Endothelial cell of umbilical vein (primary cell): ENCODE data around the gene PRKX. TPM values are rescaled to one million over a fixed set of nuclear protein-coding genes. Genes with fewer than 3 reads are reported as not detected.

Experiments used
- BruUV-seq: library from RNA; stranded (reverse); fragments of 400-500 nt; replicated peaks from 2 replicates; lab custom pipeline; 2021; lab: Mats Ljungman, UMichigan
- CTCF ChIA-PET: fragments of 300-600, 350-600 bp; sonication (Branson Sonifier 250); formaldehyde crosslinking; loops from one replicate; lab custom pipeline; 2021; ENCODE audit warnings: antibody characterized with exemption, inconsistent platforms; lab: Charles Lee
- POLR2A ChIA-PET: fragments of 300-600, 350-600 bp; sonication (Branson Sonifier 250); formaldehyde crosslinking; loops from one replicate; lab custom pipeline; 2021; ENCODE audit warnings: antibody characterized with exemption, inconsistent platforms; lab: Charles Lee
- DNase-seq: peaks from one replicate; pipeline ENCODE4 v3.0.0-alpha.2; 2011; ENCODE audit warnings: low read depth, low spot score
- FAIRE-seq: peaks from 2 replicates; lab custom pipeline; 2011; peaks lifted over from hg19 to GRCh38; lab: Jason Lieb, UNC
- H2AFZ ChIP-seq: 2 replicates; pipeline ENCODE4 v1.6.0; 2012; ENCODE audit warnings: low read depth, low read length, control low read depth, inconsistent platforms
- H3K27ac ChIP-seq: 2 replicates; pipeline ENCODE4 v1.5.1; 2011; ENCODE audit warnings: low read depth, mild to moderate bottlenecking, control low read depth, low read length, moderate library complexity; ENCODE audit not compliant: insufficient read depth
- H3K27me3 ChIP-seq, 2 experiments: 2 replicates each; pipeline versions ENCODE4 v1.6.0 to v1.6.1; 2011; ENCODE audit warnings: low read length in 2 of 2, mixed read lengths in 1 of 2; ENCODE audit not compliant: control insufficient read depth in 2 of 2, insufficient read depth in 2 of 2
- H3K36me3 ChIP-seq, 2 experiments: 2 replicates in 1 of 2; 3 replicates in 1 of 2; pipeline ENCODE4 v1.5.1; 2011; ENCODE audit warnings: low read length in 2 of 2, mild to moderate bottlenecking in 1 of 2, moderate library complexity in 1 of 2; ENCODE audit not compliant: control insufficient read depth in 2 of 2, insufficient read depth in 2 of 2; ENCODE audit errors: extremely low read depth in 1 of 2
- H3K4me1 ChIP-seq: 3 replicates; pipeline ENCODE4 v1.5.1; 2011; ENCODE audit warnings: mild to moderate bottlenecking, low read length; ENCODE audit not compliant: control insufficient read depth, insufficient read depth; ENCODE audit errors: extremely low read depth
- H3K4me2 ChIP-seq: 2 replicates; pipeline ENCODE4 v1.6.1; 2011; ENCODE audit warnings: low read length, control low read depth, mixed read lengths; ENCODE audit not compliant: insufficient read depth
- H3K4me3 ChIP-seq, 3 experiments: fragments of 200-600 bp in 1 of 3; sonication (generic), shearing (Covaris generic) in 1 of 3; replicated peaks in 1 of 3; 2 replicates each; pipeline ENCODE4 v1.5.1; 2011 to 2016; ENCODE audit warnings: control low read depth in 3 of 3, low read length in 3 of 3, mild to moderate bottlenecking in 2 of 3, inconsistent platforms in 1 of 3, low read depth in 1 of 3, moderate library complexity in 1 of 3; ENCODE audit not compliant: insufficient read depth in 1 of 3
- H3K79me2 ChIP-seq: 2 replicates; pipeline ENCODE4 v1.6.0; 2012; ENCODE audit warnings: low read length, inconsistent platforms; ENCODE audit not compliant: control insufficient read depth, insufficient read depth
- H3K9ac ChIP-seq: replicated peaks from 2 replicates; pipeline ENCODE3; 2011; ENCODE audit warnings: low read length, control low read depth; ENCODE audit not compliant: insufficient read depth; ENCODE audit errors: extremely low read depth
- H3K9me1 ChIP-seq: replicated peaks from 3 replicates; pipeline ENCODE4 v1.6.0; 2011; ENCODE audit warnings: mild to moderate bottlenecking, low read length; ENCODE audit not compliant: control insufficient read depth, insufficient read depth; ENCODE audit errors: extremely low read depth
- H3K9me3 ChIP-seq: replicated peaks from 2 replicates; pipeline ENCODE4 v1.5.1; 2012; ENCODE audit warnings: low read length, inconsistent platforms; ENCODE audit not compliant: control insufficient read depth, insufficient read depth
- H4K20me1 ChIP-seq: replicated peaks from 2 replicates; pipeline ENCODE3; 2011; ENCODE audit warnings: mild to moderate bottlenecking, low read length; ENCODE audit not compliant: control insufficient read depth, insufficient read depth; ENCODE audit errors: extremely low read depth
- EZH2 ChIP-seq: IDR thresholded peaks from 2 replicates; pipeline ENCODE4 v1.6.1; 2012; ENCODE audit warnings: borderline replicate concordance, low read depth, mild to moderate bottlenecking, moderate library complexity, low read length, inconsistent platforms; ENCODE audit not compliant: severe bottlenecking
- FOS ChIP-seq: IDR thresholded peaks from 2 replicates; pipeline ENCODE4 v1.6.1; 2011; ENCODE audit warnings: mild to moderate bottlenecking, low read length, moderate library complexity, borderline replicate concordance; ENCODE audit not compliant: insufficient read depth
- GATA2 ChIP-seq: IDR thresholded peaks from 2 replicates; pipeline ENCODE4 v1.7.0; 2011; ENCODE audit warnings: low read depth, mild to moderate bottlenecking, moderate library complexity, mixed read lengths, low read length; ENCODE audit not compliant: insufficient read length, insufficient read depth
- JUN ChIP-seq: IDR thresholded peaks from 2 replicates; pipeline ENCODE4 v1.6.1; 2011; ENCODE audit warnings: borderline replicate concordance, low read depth; ENCODE audit not compliant: insufficient read length, insufficient read depth
- MAX ChIP-seq: IDR thresholded peaks from 2 replicates; pipeline ENCODE4 v1.6.1; 2011; ENCODE audit not compliant: insufficient read depth, insufficient read length
- MYC ChIP-seq: IDR thresholded peaks from one replicate; pipeline ENCODE4 v1.6.1; 2011; ENCODE audit warnings: mild to moderate bottlenecking, low read depth, low read length
- POLR2A ChIP-seq: IDR thresholded peaks from 2 replicates; pipeline ENCODE4 v1.6.1; 2012; ENCODE audit warnings: low read depth, mild to moderate bottlenecking, control low read depth, low read length
- POLR2AphosphoS5 ChIP-seq: IDR thresholded peaks from 2 replicates; pipeline ENCODE4 v1.6.1; 2012; ENCODE audit warnings: low read depth, mild to moderate bottlenecking, control low read depth, low read length, moderate library complexity; ENCODE audit not compliant: insufficient read depth
- dilution Hi-C: fragments of 300-500 bp; cut with MboI; formaldehyde crosslinking; loops from one replicate; pipeline ENCODE4 v1.15.0; 2019; ENCODE audit warnings: low sequenced_read_pairs; ENCODE audit not compliant: extremely low pct_ligation_motif_present
- intact Hi-C: fragments of 100-400 bp; cut with micrococcal nuclease; formaldehyde crosslinking; loops from one replicate; pipeline ENCODE4 v1.10.0; 2022
- polyA plus RNA-seq, 4 experiments: library from polyadenylated mRNA; depleted of rRNA in 3 of 4; stranded (reverse) in 3 of 4; unstranded in 1 of 4; fragments of >200 nt; gene quantifications; 2 replicates each; pipeline versions ENCODE4 v1.2.1 to v1.2.3, GENCODE V29; 2011 to 2012; ENCODE audit warnings: missing spikeins in 1 of 4
- total RNA-seq: library from RNA; stranded (reverse); gene quantifications from 2 replicates; pipeline ENCODE4 v1.2.3, GENCODE V29; 2021
- TF ChIP-seq, protein P1 (sequence below), 2 donors: IDR thresholded peaks; 1 replicate in 1 of 2; 2 replicates in 1 of 2; pipeline ENCODE4 v1.5.1; 2011; ENCODE audit warnings: low read length in 2 of 2, mild to moderate bottlenecking in 2 of 2, moderate library complexity in 2 of 2, control low read depth in 1 of 2, inconsistent platforms in 1 of 2, low read depth in 1 of 2; ENCODE audit not compliant: insufficient read depth in 1 of 2; ENCODE audit errors: extremely low read depth in 1 of 2

PRKX gene
- total and polyA plus RNA-seq, 2 donors (not counting 3 experiments of a cell fraction or from before 2014, with no cell fraction given), result 11.2 to 27.5 TPM

DNA sequence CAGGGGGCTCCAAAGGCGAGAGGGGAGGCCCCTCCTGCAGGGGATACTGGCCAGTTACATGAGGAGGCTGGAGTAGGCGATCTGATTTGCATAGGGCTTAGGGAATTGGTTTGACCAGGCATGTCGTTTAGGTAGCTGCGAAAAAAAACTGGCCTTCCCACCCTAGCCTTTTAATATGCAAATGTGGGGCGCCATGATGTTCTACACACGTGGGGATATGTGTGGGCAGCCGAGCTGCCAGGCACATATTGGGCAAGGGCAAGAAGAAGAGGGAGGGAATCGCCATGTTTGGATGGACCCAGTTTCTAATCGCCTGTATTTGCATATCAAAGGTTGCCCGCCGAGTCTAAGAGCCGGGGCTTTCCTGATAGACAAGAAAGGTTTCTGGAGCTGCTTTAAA is 121.3 kb downstream of the PRKX start:
- H3K9me1 ChIP-seq, result no peaks in the 10 kb centered on the region
- no peak overlapping the region for H3K9ac ChIP-seq
- no peaks in the 10 kb centered on the region for H3K4me1 ChIP-seq
- POLR2A ChIA-PET, result no interaction called here
- no peaks in the 10 kb centered on the region for H3K9me3 ChIP-seq
- H3K79me2 ChIP-seq, result no peaks in the 10 kb centered on the region
- no peaks in the 10 kb centered on the region for H3K27me3 ChIP-seq
- H3K4me3 ChIP-seq, result no peak overlapping the region
- no peaks in the 10 kb centered on the region for H4K20me1 ChIP-seq
- CTCF ChIA-PET, result no interaction called here
- no peak overlapping the region for H2AFZ ChIP-seq
- no peak for TF ChIP-seq JUN
- H3K36me3 ChIP-seq, result no peaks in the 10 kb centered on the region
- dilution Hi-C loops (no loop called here), intact Hi-C loops (no loop called here)
- FAIRE-seq (no peak), DNase-seq (no peak)
- no peak overlapping the region for H3K4me2 ChIP-seq
- no peak overlapping the region for H3K27ac ChIP-seq
- no TSS peak for BruUV-seq

DNA sequence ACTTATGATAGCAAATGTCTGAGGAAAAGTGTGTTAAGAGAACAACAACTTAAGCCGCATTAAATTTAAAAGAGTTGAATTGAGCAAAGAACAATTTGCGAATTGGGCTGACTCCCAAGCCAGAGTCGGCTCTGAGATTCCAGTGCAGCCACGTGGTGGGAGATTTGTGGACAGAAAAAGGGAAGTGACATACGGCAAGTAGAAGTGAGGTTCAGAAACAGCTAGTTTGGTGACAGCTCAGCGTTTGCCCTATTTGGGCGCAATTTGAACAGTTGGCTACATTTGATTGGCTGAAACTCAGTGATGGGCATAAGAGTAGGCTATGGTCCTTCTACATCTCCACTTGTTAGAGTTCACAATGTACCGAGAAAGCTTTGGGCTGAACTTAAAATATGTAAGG is 124.0 kb downstream of the PRKX start:
- Histone ChIP-seq H3K9me1 (no peaks in the 10 kb centered on the region), H3K4me2 (no peak overlapping the region), H3K9me3 (no peaks in the 10 kb centered on the region), H3K27ac (no peak overlapping the region), H3K4me3 (no peak overlapping the region), H3K4me1 (no peaks in the 10 kb centered on the region), H2AFZ (no peak overlapping the region), H3K27me3 (no peaks in the 10 kb centered on the region), H3K9ac (no peak overlapping the region), H3K36me3 (no peaks in the 10 kb centered on the region), H4K20me1 (no peaks in the 10 kb centered on the region), H3K79me2 (no peaks in the 10 kb centered on the region)
- intact Hi-C loops (no loop called here), dilution Hi-C loops (no loop called here)
- BruUV-seq, result no TSS peak
- CTCF ChIA-PET, result no interaction called here
- DNase-seq (no peak), FAIRE-seq (no peak)
- POLR2A ChIA-PET, result no interaction called here
- TF ChIP-seq POLR2A (no peak), POLR2AphosphoS5 (no peak), JUN (no peak), MYC (no peak), GATA2 (no peak), MAX (no peak), FOS (no peak), EZH2 (no peak)
- TF ChIP-seq, protein P1, sequence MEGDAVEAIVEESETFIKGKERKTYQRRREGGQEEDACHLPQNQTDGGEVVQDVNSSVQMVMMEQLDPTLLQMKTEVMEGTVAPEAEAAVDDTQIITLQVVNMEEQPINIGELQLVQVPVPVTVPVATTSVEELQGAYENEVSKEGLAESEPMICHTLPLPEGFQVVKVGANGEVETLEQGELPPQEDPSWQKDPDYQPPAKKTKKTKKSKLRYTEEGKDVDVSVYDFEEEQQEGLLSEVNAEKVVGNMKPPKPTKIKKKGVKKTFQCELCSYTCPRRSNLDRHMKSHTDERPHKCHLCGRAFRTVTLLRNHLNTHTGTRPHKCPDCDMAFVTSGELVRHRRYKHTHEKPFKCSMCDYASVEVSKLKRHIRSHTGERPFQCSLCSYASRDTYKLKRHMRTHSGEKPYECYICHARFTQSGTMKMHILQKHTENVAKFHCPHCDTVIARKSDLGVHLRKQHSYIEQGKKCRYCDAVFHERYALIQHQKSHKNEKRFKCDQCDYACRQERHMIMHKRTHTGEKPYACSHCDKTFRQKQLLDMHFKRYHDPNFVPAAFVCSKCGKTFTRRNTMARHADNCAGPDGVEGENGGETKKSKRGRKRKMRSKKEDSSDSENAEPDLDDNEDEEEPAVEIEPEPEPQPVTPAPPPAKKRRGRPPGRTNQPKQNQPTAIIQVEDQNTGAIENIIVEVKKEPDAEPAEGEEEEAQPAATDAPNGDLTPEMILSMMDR (IDR thresholded peaks at IDR 0.05; ENCODE audit: extremely low read depth in 1 of 2, insufficient read depth in 1 of 2, low read depth in 1 of 2, low read length in 2 of 2), result no peak
